Gastroesophageal sphincter (tissue), 3 donors: ENCODE measurements around the gene FBXO45.
"Not testable (repeated sequence)": the region's sequence is repeated elsewhere in the genome, so short reads cannot be mapped to it uniquely, and the experiment has no call there.

Source experiments
- EP300 ChIP-seq: sonication (generic); formaldehyde crosslinking; IDR thresholded peaks from one replicate; pipeline ENCODE4 v1.6.1; 2017; ENCODE audit warnings: antibody characterized with exemption, mild to moderate bottlenecking
- POLR2A ChIP-seq, 2 donors: fragments of 450-650 bp; IDR thresholded peaks; one replicate each; pipeline ENCODE4 v1.6.1; 2017; ENCODE audit warnings: antibody characterized with exemption in 2 of 2, mild to moderate bottlenecking in 2 of 2, moderate library complexity in 1 of 2
- POLR2AphosphoS5 ChIP-seq: sonication (generic); formaldehyde crosslinking; IDR thresholded peaks from one replicate; pipeline ENCODE4 v1.6.1; 2017; ENCODE audit warnings: antibody characterized with exemption
- TF ChIP-seq, protein P1 (sequence below), 4 experiments: fragments of 200-600 bp in 2 of 4; fragments of 450-650 bp in 2 of 4; sonication (generic) in 1 of 4; IDR thresholded peaks; one replicate each; pipeline ENCODE4 v1.5.1; 2017 to 2019; ENCODE audit warnings: antibody characterized with exemption in 4 of 4, mild to moderate bottlenecking in 2 of 4, moderate library complexity in 2 of 4

GRCh38 chr3:196521291-196521690 is 47.2 kb upstream of the FBXO45 start:
- not testable (repeated sequence) for TF ChIP-seq POLR2A (IDR thresholded peaks at IDR 0.05); EP300; POLR2AphosphoS5
- TF ChIP-seq, protein P1, sequence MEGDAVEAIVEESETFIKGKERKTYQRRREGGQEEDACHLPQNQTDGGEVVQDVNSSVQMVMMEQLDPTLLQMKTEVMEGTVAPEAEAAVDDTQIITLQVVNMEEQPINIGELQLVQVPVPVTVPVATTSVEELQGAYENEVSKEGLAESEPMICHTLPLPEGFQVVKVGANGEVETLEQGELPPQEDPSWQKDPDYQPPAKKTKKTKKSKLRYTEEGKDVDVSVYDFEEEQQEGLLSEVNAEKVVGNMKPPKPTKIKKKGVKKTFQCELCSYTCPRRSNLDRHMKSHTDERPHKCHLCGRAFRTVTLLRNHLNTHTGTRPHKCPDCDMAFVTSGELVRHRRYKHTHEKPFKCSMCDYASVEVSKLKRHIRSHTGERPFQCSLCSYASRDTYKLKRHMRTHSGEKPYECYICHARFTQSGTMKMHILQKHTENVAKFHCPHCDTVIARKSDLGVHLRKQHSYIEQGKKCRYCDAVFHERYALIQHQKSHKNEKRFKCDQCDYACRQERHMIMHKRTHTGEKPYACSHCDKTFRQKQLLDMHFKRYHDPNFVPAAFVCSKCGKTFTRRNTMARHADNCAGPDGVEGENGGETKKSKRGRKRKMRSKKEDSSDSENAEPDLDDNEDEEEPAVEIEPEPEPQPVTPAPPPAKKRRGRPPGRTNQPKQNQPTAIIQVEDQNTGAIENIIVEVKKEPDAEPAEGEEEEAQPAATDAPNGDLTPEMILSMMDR (IDR thresholded peaks at IDR 0.05) = not testable (repeated sequence)
